GM12878 (cell line): Measurements from ENCODE around the gene PNMA6E. TPM values are rescaled to one million over a fixed set of nuclear protein-coding genes. Genes with fewer than 3 reads are reported as not detected.

ENCODE experiments used
- ATAC-seq: fragments of 200-7000 bp; cut with Tn5 transposase; 3 replicates; pipeline ENCODE4 v1.9.1; 2020; ENCODE audit warnings: mild to moderate bottlenecking, moderate library complexity
- BruUV-seq: library from RNA; stranded (reverse); fragments of 400-500 nt; replicated peaks from 2 replicates; lab custom pipeline; 2021; lab: Mats Ljungman, UMichigan
- CTCF ChIA-PET: fragments of 300-600 bp; sonication (Branson Sonifier 250); formaldehyde crosslinking; extraction: SDS; loops from one replicate; lab custom pipeline; 2021; ENCODE audit warnings: inconsistent platforms; lab: Yijun Ruan, JAX
- POLR2A ChIA-PET: fragments of 350-600 bp; formaldehyde crosslinking; extraction: SDS; loops from one replicate; lab custom pipeline; 2021; ENCODE audit warnings: inconsistent platforms; lab: Charles Lee
- RAD21 ChIA-PET: fragments of 300-600 bp; sonication (Branson Sonifier 250); formaldehyde crosslinking; loops from one replicate; lab custom pipeline; 2023; ENCODE audit warnings: antibody characterized with exemption; ENCODE audit not compliant: unreplicated experiment; lab: Charles Lee
- SMC1A ChIA-PET: fragments of 300-600 bp; sonication (Branson Sonifier 250); formaldehyde crosslinking; loops from one replicate; lab custom pipeline; 2023; ENCODE audit not compliant: unreplicated experiment, uncharacterized antibody; lab: Charles Lee
- DNase-seq: peaks from one replicate; pipeline ENCODE4 v3.0.0-alpha.2; 2011; ENCODE audit warnings: low read depth, low spot score
- FAIRE-seq: peaks from 3 replicates; lab custom pipeline; 2011; peaks lifted over from hg19 to GRCh38; lab: Jason Lieb, UNC
- H2AFZ ChIP-seq: 2 replicates; pipeline ENCODE4 v1.6.0; 2011; ENCODE audit warnings: low read depth, low read length, control low read depth; ENCODE audit not compliant: control insufficient read depth
- H3K27ac ChIP-seq: 2 replicates; pipeline ENCODE4 v1.5.1; 2011; ENCODE audit warnings: control low read depth; ENCODE audit not compliant: control insufficient read depth, insufficient read depth
- H3K27me3 ChIP-seq, 2 experiments: replicated peaks in 1 of 2; 2 replicates each; pipeline versions ENCODE4 v1.6.0 to v1.6.1; 2011; ENCODE audit warnings: low read length in 1 of 2; ENCODE audit not compliant: control insufficient read depth in 2 of 2, insufficient read depth in 2 of 2
- H3K36me3 ChIP-seq, 2 experiments: 2 replicates each; pipeline ENCODE4 v1.5.1; 2011; ENCODE audit warnings: low read length in 1 of 2; ENCODE audit not compliant: control insufficient read depth in 2 of 2, insufficient read depth in 2 of 2
- H3K4me1 ChIP-seq: 2 replicates; pipeline ENCODE4 v1.6.1; 2011; ENCODE audit warnings: mild to moderate bottlenecking, low read length, moderate library complexity, mixed read lengths; ENCODE audit not compliant: control insufficient read depth, insufficient read depth
- H3K4me2 ChIP-seq: 2 replicates; pipeline ENCODE4 v1.6.0; 2011; ENCODE audit warnings: control low read depth; ENCODE audit not compliant: control insufficient read depth, insufficient read depth
- H3K4me3 ChIP-seq: fragments of 200-600 bp; sonication (generic); 2 replicates; pipeline ENCODE4 v1.5.1; 2016
- H3K79me2 ChIP-seq: 2 replicates; pipeline ENCODE4 v1.6.0; 2011; ENCODE audit warnings: low read length; ENCODE audit not compliant: control insufficient read depth, insufficient read depth
- H3K9ac ChIP-seq: 2 replicates; pipeline ENCODE4 v1.8.0; 2011; ENCODE audit warnings: low read length, control low read depth, mixed read lengths; ENCODE audit not compliant: control insufficient read depth, insufficient read depth
- H3K9me3 ChIP-seq: replicated peaks from 3 replicates; pipeline ENCODE4 v1.5.1; 2011; ENCODE audit warnings: mild to moderate bottlenecking, low read length; ENCODE audit not compliant: control insufficient read depth, insufficient read depth
- H4K20me1 ChIP-seq: 2 replicates; pipeline ENCODE4 v1.6.0; 2011; ENCODE audit not compliant: control insufficient read depth, insufficient read depth
- ELK1 ChIP-seq: IDR thresholded peaks from 2 replicates; pipeline ENCODE4 v1.6.1; 2012; ENCODE audit warnings: low read depth, low read length, improper control_type of control experiment
- NFXL1 ChIP-seq: fragments of 450-650 bp; IDR thresholded peaks from 2 replicates; pipeline ENCODE4 v1.6.1; 2017; ENCODE audit warnings: antibody characterized with exemption, mild to moderate bottlenecking, borderline replicate concordance
- NR2C2 ChIP-seq: IDR thresholded peaks from 2 replicates; pipeline ENCODE4 v1.6.1; 2011; ENCODE audit warnings: borderline replicate concordance, low read depth; ENCODE audit not compliant: control insufficient read depth, insufficient read length
- POLR2A ChIP-seq: IDR thresholded peaks from 2 replicates; pipeline ENCODE4 v1.6.1; 2011; ENCODE audit warnings: low read depth, mild to moderate bottlenecking, low read length
- RCOR1 ChIP-seq: conservative IDR thresholded peaks from 2 replicates; pipeline ENCODE4 v1.6.1; 2012; ENCODE audit warnings: low read depth, low read length, improper control_type of control experiment
- RELA ChIP-seq: fragments of 450-650 bp; IDR thresholded peaks from 2 replicates; pipeline ENCODE4 v1.8.0; 2014; ENCODE audit warnings: borderline replicate concordance; ENCODE audit not compliant: partially characterized antibody
- REST ChIP-seq: IDR thresholded peaks from 2 replicates; pipeline ENCODE4 v1.6.1; 2012; ENCODE audit warnings: mild to moderate bottlenecking, low read depth, low read length
- SPI1 ChIP-seq: IDR thresholded peaks from 2 replicates; pipeline ENCODE4 v1.6.1; 2011; ENCODE audit warnings: low read depth, mild to moderate bottlenecking, low read length, moderate library complexity, borderline replicate concordance; ENCODE audit not compliant: insufficient read depth
- SUZ12 ChIP-seq: fragments of 200-600 bp; sonication (generic); IDR thresholded peaks from one replicate; pipeline ENCODE4 v1.6.1; 2018; ENCODE audit warnings: antibody characterized with exemption, mild to moderate bottlenecking; ENCODE audit not compliant: unreplicated experiment
- TBL1XR1 ChIP-seq: IDR thresholded peaks from 2 replicates; pipeline ENCODE4 v1.6.1; 2012; ENCODE audit warnings: low read depth, low read length, improper control_type of control experiment
- TCF12 ChIP-seq: IDR thresholded peaks from 2 replicates; pipeline ENCODE4 v1.6.1; 2011; ENCODE audit warnings: low read depth, mild to moderate bottlenecking, low read length
- YY1 ChIP-seq: IDR thresholded peaks from 2 replicates; pipeline ENCODE4 v1.6.1; 2011; ENCODE audit warnings: low read depth, mild to moderate bottlenecking, low read length
- WGBS: methylation state at CpG from one replicate; pipeline ENCODE4 v1.1.6; 2016; ENCODE audit warnings: low lambda C conversion rate; ENCODE audit not compliant: insufficient replicate concordance, insufficient coverage; ENCODE audit errors: missing lambda C conversion rate; 5-methylcytosine and 5-hydroxymethylcytosine counted together
- in situ Hi-C: fragments of 300-500 bp; cut with MboI; formaldehyde crosslinking; loops from 9 replicates; pipeline ENCODE4 v1.14.3; 2018; ENCODE audit warnings: mixed read lengths
- intact Hi-C: fragments of 100-400 bp; cut with micrococcal nuclease; formaldehyde crosslinking; loops from one replicate; pipeline ENCODE4 v1.14.2; 2022; ENCODE audit not compliant: unreplicated experiment
- polyA plus RNA-seq, 11 experiments: library from polyadenylated mRNA; depleted of rRNA in 4 of 11; unstranded in 6 of 11; stranded (reverse) in 5 of 11; fragments of >200 nt; fragmentation: Nextera tagmentation in 4 of 11; fragmentation: Illumina TruSeq in 1 of 11; extraction: Ambion mirVana in 4 of 11; extraction: Trizol in 1 of 11; gene quantifications; 1 replicate in 1 of 11; 2 replicates in 10 of 11; pipeline versions ENCODE4 v1.2.1 to v1.2.3, GENCODE V29; 2011 to 2016; ENCODE audit warnings: inconsistent platforms in 2 of 11, missing spikeins in 2 of 11, low read depth in 1 of 11
- total RNA-seq, 4 experiments: library from RNA; depleted of rRNA in 3 of 4; stranded (reverse); fragments of >200 nt in 3 of 4; fragmentation: Illumina TruSeq in 1 of 4; extraction: Trizol in 1 of 4; gene quantifications; 2 replicates each; pipeline versions ENCODE4 v1.2.1 to v1.2.3, GENCODE V29; 2013 to 2021
- TF ChIP-seq, protein P1 (sequence below): fragments of 450-650 bp; IDR thresholded peaks from 2 replicates; pipeline ENCODE4 v1.6.1; 2017; ENCODE audit warnings: mild to moderate bottlenecking, moderate library complexity

PNMA6E gene
- total and polyA plus RNA-seq, 10 of the 15 experiments (the other 5 are each of a cell fraction or from before 2014, with no cell fraction given) = not detected

DNA sequence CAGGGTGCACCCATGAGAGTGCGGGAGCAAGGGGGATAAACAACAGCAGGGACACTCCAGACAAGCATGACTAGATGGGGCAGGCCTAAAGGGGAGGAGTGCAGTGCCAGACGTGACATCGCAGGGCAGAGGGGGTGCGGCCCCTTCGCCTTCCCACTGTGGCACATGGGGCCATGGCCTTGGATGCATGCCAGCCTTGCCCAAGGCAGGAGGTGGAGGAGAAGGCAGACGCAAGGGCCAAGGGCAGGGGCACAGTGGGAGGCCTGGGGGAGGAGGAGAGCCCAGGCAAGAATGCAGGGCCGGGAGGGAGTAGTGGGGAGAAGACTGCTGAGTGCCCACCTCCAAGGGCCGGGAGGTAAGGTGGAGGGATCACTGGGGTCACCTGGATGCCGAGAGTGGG is 21.6 kb downstream of the PNMA6E start (continued):
- no peak for TF ChIP-seq REST

GRCh38 chrX:153378607-153379006 is 22.5 kb downstream of the PNMA6E start:
- DNase-seq (no peak), ATAC-seq (no peak), FAIRE-seq (no peak)
- Histone ChIP-seq H3K27me3 (no peaks in the 10 kb centered on the region), H4K20me1 (no peaks in the 10 kb centered on the region), H3K79me2 (no peaks in the 10 kb centered on the region), H3K4me2 (no peak overlapping the region), H3K4me3 (no peak overlapping the region), H3K36me3 (no peaks in the 10 kb centered on the region), H3K27ac (no peak overlapping the region), H2AFZ (no peak overlapping the region), H3K4me1 (no peaks in the 10 kb centered on the region)
- ChIA-PET SMC1A (no interaction called here), CTCF (no interaction called here), RAD21 (no interaction called here)
- in situ Hi-C loops (no loop called here), intact Hi-C loops (no loop called here)
- 82% methylated on average over 4 of the region's 4 CpGs for WGBS
- no TSS peak for BruUV-seq
- no peak for TF ChIP-seq SPI1
- no peak for TF ChIP-seq NFXL1
- no peak for TF ChIP-seq RELA
- no peak for TF ChIP-seq RCOR1
- no peak for TF ChIP-seq ELK1
- TF ChIP-seq SUZ12 = no peak
- TF ChIP-seq POLR2A = no peak
- TF ChIP-seq TCF12 = no peak
- TF ChIP-seq, protein P1, sequence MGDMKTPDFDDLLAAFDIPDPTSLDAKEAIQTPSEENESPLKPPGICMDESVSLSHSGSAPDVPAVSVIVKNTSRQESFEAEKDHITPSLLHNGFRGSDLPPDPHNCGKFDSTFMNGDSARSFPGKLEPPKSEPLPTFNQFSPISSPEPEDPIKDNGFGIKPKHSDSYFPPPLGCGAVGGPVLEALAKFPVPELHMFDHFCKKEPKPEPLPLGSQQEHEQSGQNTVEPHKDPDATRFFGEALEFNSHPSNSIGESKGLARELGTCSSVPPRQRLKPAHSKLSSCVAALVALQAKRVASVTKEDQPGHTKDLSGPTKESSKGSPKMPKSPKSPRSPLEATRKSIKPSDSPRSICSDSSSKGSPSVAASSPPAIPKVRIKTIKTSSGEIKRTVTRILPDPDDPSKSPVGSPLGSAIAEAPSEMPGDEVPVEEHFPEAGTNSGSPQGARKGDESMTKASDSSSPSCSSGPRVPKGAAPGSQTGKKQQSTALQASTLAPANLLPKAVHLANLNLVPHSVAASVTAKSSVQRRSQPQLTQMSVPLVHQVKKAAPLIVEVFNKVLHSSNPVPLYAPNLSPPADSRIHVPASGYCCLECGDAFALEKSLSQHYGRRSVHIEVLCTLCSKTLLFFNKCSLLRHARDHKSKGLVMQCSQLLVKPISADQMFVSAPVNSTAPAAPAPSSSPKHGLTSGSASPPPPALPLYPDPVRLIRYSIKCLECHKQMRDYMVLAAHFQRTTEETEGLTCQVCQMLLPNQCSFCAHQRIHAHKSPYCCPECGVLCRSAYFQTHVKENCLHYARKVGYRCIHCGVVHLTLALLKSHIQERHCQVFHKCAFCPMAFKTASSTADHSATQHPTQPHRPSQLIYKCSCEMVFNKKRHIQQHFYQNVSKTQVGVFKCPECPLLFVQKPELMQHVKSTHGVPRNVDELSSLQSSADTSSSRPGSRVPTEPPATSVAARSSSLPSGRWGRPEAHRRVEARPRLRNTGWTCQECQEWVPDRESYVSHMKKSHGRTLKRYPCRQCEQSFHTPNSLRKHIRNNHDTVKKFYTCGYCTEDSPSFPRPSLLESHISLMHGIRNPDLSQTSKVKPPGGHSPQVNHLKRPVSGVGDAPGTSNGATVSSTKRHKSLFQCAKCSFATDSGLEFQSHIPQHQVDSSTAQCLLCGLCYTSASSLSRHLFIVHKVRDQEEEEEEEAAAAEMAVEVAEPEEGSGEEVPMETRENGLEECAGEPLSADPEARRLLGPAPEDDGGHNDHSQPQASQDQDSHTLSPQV = no peak
- TF ChIP-seq NR2C2 = no peak
- no peak for TF ChIP-seq YY1
- TF ChIP-seq TBL1XR1 = no peak
- TF ChIP-seq, all 136 proteins: peak for 0
- H3K9me3 ChIP-seq = no peaks in the 10 kb centered on the region; the same call in 2 of the 3 replicates
- no peak overlapping the region for H3K9ac ChIP-seq
- POLR2A ChIA-PET = no interaction called here
